ENCODE measurements around the gene BOC. TPM values are rescaled to one million over a fixed set of nuclear protein-coding genes. Genes with fewer than 3 reads are reported as not detected.

BOC gene
- total RNA-seq, 1 experiment from 2014 or later: 7.3 TPM

- Histone ChIP-seq H2AFZ (ENCODE audit: low read length) (no peak overlapping the region), H3K79me2 (ENCODE audit: low read length) (no peaks in the 10 kb centered on the region), H3F3A (ENCODE audit: low read length, unreplicated experiment) (no peaks in the 10 kb centered on the region), H3K4me1 (ENCODE audit: insufficient read depth, low read length) (no peaks in the 10 kb centered on the region), H3K27ac (ENCODE audit: low read length) (no peak overlapping the region), H3K4me2 (ENCODE audit: low read length) (no peak overlapping the region), H4K20me1 (ENCODE audit: low read length) (no peaks in the 10 kb centered on the region), H3K36me3 (ENCODE audit: low read depth, low read length) (no peaks in the 10 kb centered on the region), H3K27me3 (ENCODE audit: low read length) (no peaks in the 10 kb centered on the region), H3K9me2 (replicated peaks; ENCODE audit: low read length) (no peaks in the 10 kb centered on the region), H3K9me3 (ENCODE audit: low read length) (no peaks in the 10 kb centered on the region), H3K9ac (ENCODE audit: low read length) (no peak overlapping the region), H3K4me3 (ENCODE audit: low read length) (no peak overlapping the region)
- CTCF ChIA-PET: no interaction called here
- peak; percentile 20; the same call in 1 of the 2 replicates for ATAC-seq
- BruUV-seq (replicated peaks): no TSS peak
- intact Hi-C loops (cut with micrococcal nuclease): no loop called here
- POLR2A ChIA-PET (ENCODE audit: unreplicated experiment): no interaction called here
- no peak for DNase-seq
- TF ChIP-seq EZH2phosphoT487 (IDR thresholded peaks at IDR 0.05; ENCODE audit: borderline replicate concordance, low read length) (no peak), CTCF (conservative IDR thresholded peaks at IDR 0.05; ENCODE audit: low read depth, low read length) (no peak), EZH2 (IDR thresholded peaks at IDR 0.05; ENCODE audit: low read length, unreplicated experiment) (no peak)
These were observed 84.1 kb downstream of the BOC start for GRCh38 chr3:113295463-113295862.

- H3K9ac ChIP-seq (ENCODE audit: low read length): no peak overlapping the region
- POLR2A ChIA-PET (ENCODE audit: unreplicated experiment): interaction anchor here (0.7 kb wide), 1 partner anchor 48 kb away, joined by 3 read pairs; no protein-coding TSS in a partner anchor
These were observed 85.9 kb downstream of the BOC start for GRCh38 chr3:113297287-113297686.

More at GRCh38 chr3:113297287-113297686, 85.9 kb downstream of the BOC start:
- Histone ChIP-seq H3K27ac (ENCODE audit: low read length) (no peak overlapping the region), H3K4me2 (ENCODE audit: low read length) (no peak overlapping the region), H3K27me3 (ENCODE audit: low read length) (no peaks in the 10 kb centered on the region), H2AFZ (ENCODE audit: low read length) (no peak overlapping the region), H3K36me3 (ENCODE audit: low read depth, low read length) (no peaks in the 10 kb centered on the region), H4K20me1 (ENCODE audit: low read length) (no peaks in the 10 kb centered on the region), H3K4me3 (ENCODE audit: low read length) (no peak overlapping the region), H3K9me3 (ENCODE audit: low read length) (no peaks in the 10 kb centered on the region), H3K9me2 (replicated peaks; ENCODE audit: low read length) (no peaks in the 10 kb centered on the region), H3K4me1 (ENCODE audit: insufficient read depth, low read length) (no peaks in the 10 kb centered on the region), H3K79me2 (ENCODE audit: low read length) (no peaks in the 10 kb centered on the region), H3F3A (ENCODE audit: low read length, unreplicated experiment) (no peaks in the 10 kb centered on the region)
- ATAC-seq (no peak), DNase-seq (no peak)
- CTCF ChIA-PET: no interaction called here
- TF ChIP-seq CTCF (conservative IDR thresholded peaks at IDR 0.05; ENCODE audit: low read depth, low read length) (no peak), EZH2phosphoT487 (IDR thresholded peaks at IDR 0.05; ENCODE audit: borderline replicate concordance, low read length) (no peak), EZH2 (IDR thresholded peaks at IDR 0.05; ENCODE audit: low read length, unreplicated experiment) (no peak)
- intact Hi-C loops (cut with micrococcal nuclease): no loop called here
- BruUV-seq (replicated peaks): no TSS peak
